NCI-H2081 (cell line): ENCODE results near the gene KIF1A.

ENCODE experiments used
- DNase-seq, 2 experiments: peaks; one replicate each; lab custom pipeline; 2025; lab: John Stamatoyannopoulos, UW

KIF1A gene

DNA sequence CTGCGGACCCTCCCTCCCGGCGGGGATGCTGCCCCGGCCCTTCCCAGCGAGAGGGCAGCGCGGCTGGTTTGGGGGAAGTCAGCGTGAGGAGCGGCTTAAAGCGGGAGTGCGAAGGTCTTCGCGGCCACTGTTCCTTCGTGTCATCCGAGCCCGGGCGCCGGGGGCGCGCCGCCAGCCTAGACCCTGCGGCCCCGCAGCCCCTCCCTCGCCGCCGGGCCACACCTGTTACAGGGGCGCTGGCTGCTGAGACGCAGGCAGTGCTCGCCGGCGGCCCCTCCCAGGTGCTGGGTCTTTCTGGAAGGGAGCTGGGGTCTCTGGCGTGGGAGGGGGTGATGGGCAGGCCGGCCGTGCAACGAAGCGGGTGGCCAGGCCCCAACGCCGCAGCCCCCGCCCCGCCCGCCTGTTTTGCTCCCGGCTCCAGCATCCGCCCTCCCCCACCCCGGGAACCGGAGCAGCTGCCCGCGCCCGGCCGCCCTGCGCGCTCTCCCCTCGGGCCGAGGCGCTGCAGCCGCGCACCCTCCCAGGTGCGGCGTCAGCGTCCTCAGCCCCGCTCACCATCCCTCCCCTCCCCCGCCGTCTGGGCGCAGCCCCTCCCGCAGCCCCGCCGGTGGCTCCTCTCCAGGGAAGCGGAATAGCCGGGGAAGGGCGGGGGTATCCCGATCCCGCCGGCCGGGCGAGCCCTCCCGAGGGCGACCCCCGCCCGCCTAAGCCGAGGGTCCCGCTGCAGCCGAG, 727 bp downstream of the KIF1A start:
- peak; percentile 53 to 58 for DNase-seq

DNA sequence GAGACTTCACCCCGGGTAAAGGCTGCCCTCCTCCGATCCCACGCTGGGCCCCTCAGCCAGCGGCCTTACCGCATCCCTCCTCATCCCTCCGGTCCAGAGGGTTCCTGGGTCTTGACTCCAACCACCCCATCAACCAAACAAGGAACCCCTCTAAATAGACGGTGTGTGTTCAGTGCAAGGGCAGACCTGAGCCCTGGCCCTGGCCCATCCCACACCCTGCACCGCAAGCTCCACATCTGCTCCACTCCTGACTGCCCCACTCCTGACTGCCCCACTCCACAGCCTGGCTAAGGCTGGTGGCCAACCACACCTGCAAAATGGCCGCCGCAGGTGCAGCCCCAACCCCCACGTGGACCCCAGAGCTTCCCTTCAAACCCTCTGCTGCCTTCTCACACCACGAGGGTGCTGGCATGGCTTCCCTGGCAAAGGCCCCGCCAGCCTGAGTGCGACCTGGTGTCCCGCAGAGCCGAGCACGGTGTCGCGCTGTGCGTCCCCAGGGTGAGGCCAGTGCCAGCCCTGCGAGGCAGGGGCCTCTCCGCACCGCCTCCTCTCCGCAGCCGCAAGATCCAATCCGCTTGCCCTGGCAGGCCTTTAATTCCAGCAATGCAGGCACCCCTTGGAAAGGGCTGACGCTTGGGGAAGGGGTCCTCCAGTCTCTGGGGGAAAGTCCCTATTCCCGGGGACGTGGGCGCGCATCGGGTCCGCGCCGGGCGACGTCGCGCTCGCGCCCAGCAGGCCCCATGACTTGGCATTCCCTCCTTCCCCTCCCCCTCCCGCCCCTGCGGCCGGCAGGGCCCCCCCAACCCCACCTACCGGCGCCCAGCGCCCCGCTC, 1.5 kb downstream of the KIF1A start:
- DNase-seq = peak; percentile 32 to 59

GRCh38 chr2:240817496-240818292, 2.3 kb downstream of the KIF1A start:
- DNase-seq = no peak

- no peak for DNase-seq
These were observed 3.2 kb downstream of the KIF1A start for GRCh38 chr2:240816584-240817495.

- no peak for DNase-seq
These were observed 4.0 kb downstream of the KIF1A start for GRCh38 chr2:240815761-240816583.

GRCh38 chr2:240814946-240815760, 4.9 kb downstream of the KIF1A start:
- no peak for DNase-seq

DNA sequence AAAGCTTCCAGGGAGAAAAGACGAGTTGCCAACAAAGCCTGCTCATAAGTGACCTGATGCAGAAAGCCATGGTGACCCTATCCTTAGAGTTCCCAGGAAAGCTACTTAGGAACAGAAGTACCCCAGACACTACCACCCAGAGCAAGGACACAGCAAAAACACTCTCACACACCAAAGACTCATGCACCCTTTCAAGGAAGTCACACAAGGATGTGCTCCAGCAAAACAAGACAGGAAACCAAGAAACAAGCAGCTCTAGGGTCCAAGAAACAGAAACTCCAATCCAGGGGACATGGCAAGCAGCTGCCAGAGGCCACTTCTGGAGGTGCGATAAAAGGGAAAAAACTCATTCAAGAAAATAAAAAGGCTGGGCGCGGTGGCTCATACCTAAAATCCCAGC, 5.7 kb downstream of the KIF1A start:
- DNase-seq = no peak

- DNase-seq = no peak
These were observed 6.6 kb downstream of the KIF1A start for GRCh38 chr2:240813231-240813921.

- no peak for DNase-seq
These were observed 7.3 kb downstream of the KIF1A start for GRCh38 chr2:240812721-240813120.

GRCh38 chr2:240812301-240812680, 7.7 kb downstream of the KIF1A start:
- no peak for DNase-seq

GRCh38 chr2:240811346-240812300, 8.4 kb downstream of the KIF1A start:
- DNase-seq = no peak

DNA sequence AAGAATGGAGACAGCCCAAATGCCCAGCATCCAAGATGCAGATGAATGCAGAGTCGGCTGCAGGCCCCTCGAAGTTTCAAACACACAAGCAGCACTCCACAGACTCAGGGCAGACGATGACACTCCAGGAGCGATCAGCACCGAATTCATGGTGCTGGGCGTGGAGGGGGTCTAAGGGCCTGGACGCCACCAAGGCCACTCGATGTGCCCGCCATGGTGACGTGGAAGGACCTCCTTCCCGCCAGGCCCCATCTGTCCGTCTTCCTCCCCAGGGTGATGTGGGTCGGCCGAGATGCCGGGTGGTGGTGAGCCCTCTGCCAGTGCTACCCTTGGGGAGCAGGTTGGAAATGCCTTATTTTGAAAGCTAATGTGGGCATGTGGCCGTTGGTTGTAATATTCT, 9.4 kb downstream of the KIF1A start:
- DNase-seq = no peak

DNA sequence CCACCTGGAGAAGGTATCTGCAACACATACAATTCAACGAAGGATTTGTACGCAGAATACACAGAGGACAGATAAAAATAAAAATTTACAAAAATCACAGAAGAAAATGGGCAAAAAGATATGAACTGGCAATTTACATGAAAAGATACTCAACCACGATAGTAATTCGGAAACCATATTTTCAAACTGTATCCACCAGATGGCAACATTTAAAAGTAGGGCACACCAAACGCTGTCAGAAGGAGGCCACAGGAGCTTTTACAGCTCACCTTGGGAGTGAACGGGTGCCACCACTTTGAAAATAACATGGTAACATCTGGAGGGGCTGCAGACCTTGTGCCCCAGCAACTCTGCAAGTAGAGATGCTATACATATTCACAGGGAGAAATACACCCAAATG, 9.8 kb downstream of the KIF1A start:
- no peak for DNase-seq

DNA sequence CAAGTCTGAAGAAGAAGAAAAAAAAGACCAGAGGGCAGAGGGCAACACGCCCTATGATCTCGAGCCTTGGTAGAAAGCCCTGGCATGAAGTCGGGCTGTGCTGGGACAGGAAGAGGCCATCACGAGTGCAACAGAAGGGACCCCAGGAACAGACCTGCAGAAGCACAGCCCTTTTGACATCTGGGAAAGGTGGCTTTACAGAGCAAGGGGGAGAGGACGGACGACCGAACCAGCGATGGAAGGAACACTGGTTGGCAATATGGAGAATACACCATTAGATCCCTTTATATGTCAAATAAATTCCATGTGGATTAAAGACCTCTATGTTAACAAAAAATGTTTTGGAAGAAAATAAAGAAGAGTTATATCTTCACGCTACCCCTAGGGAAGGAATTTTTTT, 10.7 kb downstream of the KIF1A start:
- no peak for DNase-seq

GRCh38 chr2:240806459-240806858, 13.6 kb downstream of the KIF1A start:
- no peak for DNase-seq

GRCh38 chr2:240806006-240806405, 14.0 kb downstream of the KIF1A start:
- DNase-seq = no peak

- DNase-seq = no peak
These were observed 16.8 kb downstream of the KIF1A start for GRCh38 chr2:240803191-240803590.
